MM.1S (cell line): ENCODE measurements around the gene SH3BP2.

Experiments
- CTCF ChIP-seq: fragments of 300-600 bp; sonication (generic); IDR thresholded peaks from 2 replicates; pipeline ENCODE4 v1.5.1; 2016; ENCODE audit warnings: antibody characterized with exemption, low read length, mixed read lengths
- EZH2phosphoT487 ChIP-seq: fragments of 300-600 bp; sonication (generic); IDR thresholded peaks from 2 replicates; pipeline ENCODE4 v1.6.1; 2018; ENCODE audit warnings: antibody characterized with exemption, low read length

- TF ChIP-seq CTCF (no peak), EZH2phosphoT487 (no peak)
Measured at GRCh38 chr4:2790583-2791517, 2.0 kb upstream of the SH3BP2 start.
